Activated CD8-positive, alpha-beta memory T cell treated with anti-CD3 and anti-CD28 coated beads, Interleukin-2, amount 50 U/mL, for 24 hours (primary cell): Measurements from ENCODE around the gene NFILZ.

ENCODE experiments used
- DNase-seq: peaks from one replicate; pipeline ENCODE4 v3.0.0-alpha.2; 2020; ENCODE audit errors: extremely low read depth

The NFILZ gene, protein sequence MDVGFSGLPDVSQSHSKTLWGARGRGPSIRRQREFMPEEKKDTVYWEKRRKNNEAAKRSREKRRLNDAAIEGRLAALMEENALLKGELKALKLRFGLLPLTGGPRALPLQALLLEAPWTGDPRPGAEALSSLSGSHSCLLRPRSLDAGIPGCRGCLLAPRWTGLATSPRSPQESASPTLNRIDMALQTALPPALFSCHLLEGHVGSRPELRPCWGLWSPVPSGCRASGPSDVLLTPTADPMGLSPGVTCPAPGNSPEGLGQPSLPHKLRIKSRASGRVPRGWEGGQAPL

GRCh38 chr19:8629996-8630683 lies at the start of gene NFILZ:
TSS of gene NFILZ (plus strand) at chr19:8630633. CDS start at chr19:8676766, 46,133 bp downstream.
- no peak for DNase-seq

GRCh38 chr19:8580710-8581281 lies 49.6 kb upstream of the NFILZ start:
- DNase-seq = peak; percentile 49

- no peak for DNase-seq
Measured at GRCh38 chr19:8584965-8585893, 45.2 kb upstream of the NFILZ start.

GRCh38 chr19:8585894-8586750 lies 44.3 kb upstream of the NFILZ start:
- no peak for DNase-seq

GRCh38 chr19:8589177-8589714 lies 41.2 kb upstream of the NFILZ start:
- no peak for DNase-seq

DNA sequence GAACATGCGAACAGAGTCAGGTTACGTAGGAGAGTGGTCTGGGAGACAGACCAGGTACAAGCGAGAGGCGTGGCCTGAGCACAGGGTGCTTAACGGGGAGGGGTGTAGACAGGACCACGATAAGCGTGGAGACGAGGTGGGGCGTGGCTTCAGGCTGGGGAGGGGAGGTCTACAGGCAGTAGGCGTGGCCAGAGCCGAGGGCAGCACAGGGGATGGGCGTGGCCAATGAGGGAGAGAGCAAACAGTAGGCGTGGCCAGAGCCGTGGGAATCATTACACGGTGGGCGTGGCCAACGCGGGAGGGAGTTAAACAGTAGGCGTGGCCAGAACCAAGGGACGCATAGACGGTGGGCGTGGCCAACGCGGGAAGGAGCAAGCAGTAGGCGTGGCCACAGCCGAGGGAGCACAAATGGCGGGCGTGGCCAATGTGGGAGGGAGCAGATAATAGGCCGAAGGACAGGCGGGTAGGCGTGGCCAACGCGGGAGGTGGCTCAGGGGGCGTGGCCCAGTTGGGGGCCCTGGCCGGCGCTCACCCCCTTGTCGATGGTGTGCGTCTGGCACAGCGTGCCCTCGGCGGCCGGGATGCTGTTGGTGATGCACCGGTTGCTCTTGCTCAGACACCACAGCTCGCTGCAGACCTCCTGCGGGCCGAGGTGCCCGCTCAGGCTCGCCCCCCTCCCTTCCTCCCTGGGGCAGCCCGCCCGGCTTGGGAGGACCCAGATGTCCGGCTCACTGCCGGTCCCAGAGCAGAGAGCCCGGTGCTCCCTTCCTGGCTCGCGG lies 38.0 kb upstream of the NFILZ start:
- DNase-seq = peak; percentile 91

DNA sequence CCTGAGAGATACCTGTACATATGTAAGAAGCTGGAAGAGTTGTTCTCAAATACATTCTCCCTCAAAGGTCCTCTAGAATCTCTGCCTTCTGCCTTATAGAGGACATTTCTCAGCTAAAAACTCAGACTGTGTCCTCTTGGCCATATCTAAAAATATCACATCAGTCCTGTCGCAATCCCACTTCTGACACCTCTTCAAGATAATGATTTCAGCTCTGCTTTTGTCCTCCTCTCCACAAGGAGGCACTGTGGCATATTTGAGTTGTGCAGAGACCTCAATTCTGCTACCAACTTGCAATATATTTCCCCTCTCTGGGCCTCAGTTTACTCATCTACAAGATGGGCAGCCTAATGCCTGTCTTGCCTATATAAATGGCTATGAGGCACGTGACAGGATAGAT lies 36.5 kb upstream of the NFILZ start:
- no peak for DNase-seq

DNA sequence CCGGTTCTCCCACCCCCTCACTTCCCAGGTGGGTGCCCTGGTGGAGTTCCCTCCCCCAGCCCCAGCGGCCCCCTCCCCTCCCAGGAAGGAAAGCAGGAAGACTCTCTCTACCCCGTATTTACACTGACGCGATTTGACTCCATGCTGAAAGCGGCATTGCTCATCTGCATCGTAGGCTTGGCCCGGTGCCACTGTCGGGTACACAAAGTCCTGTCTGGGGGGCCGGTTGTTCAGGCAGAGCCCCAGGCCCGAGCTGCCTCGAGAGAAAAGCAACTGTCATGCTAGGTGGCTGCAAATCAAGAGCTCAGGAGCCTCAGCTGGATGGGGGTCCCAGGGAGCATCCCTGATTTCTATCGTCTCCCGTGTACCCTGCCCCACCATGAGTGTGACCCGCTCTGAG lies 34.8 kb upstream of the NFILZ start:
- DNase-seq = no peak

GRCh38 chr19:8596168-8596567 lies 34.3 kb upstream of the NFILZ start:
- DNase-seq = no peak

GRCh38 chr19:8600064-8600463 lies 30.4 kb upstream of the NFILZ start:
- DNase-seq = no peak

- no peak for DNase-seq
Measured at GRCh38 chr19:8600816-8601215, 29.6 kb upstream of the NFILZ start.

DNA sequence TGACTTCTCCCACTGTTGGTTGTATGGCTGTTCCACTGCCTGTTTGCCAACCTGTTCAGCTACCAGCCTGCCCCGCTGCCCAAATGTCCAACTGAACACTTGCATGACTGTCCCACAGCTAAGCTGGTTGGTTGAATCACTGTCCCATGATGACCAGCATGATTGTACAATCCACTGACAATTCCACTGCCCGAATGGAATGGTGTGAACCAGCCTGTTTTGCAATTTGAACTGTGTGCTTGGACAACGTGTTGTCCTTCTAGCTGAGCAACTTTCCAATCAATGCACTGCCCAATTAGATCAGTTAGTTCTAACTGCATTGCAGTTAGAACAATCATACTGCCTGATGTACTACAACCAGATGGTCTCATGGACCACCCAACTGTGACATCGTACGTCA lies 28.6 kb upstream of the NFILZ start:
- DNase-seq = no peak

DNA sequence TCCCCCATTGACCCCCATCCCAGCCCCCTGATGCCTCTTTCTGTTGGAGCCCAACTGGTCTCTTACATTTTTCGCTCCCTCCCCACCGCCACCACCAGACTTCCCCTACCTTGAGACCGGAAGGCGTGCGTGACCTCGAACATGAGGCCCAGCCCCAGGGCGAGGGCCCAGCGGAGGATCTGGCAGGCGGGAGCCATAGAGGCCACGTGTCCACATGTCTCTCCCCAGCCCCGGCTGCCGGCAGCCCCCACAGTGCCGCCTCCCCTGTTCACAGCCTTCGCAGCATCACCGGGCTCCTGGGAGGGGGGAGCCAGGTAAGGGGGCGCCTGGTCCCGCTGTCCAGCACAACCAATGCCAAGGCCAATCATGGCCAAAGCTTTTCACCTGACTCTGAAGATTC lies 24.9 kb upstream of the NFILZ start:
- DNase-seq = no peak

- no peak for DNase-seq
Measured at GRCh38 chr19:8607386-8607785, 23.0 kb upstream of the NFILZ start.

- DNase-seq = no peak
Measured at GRCh38 chr19:8608941-8609278, 21.5 kb upstream of the NFILZ start.

GRCh38 chr19:8609279-8610040 lies 21.0 kb upstream of the NFILZ start:
- no peak for DNase-seq

- DNase-seq = no peak
Measured at GRCh38 chr19:8610041-8610935, 20.1 kb upstream of the NFILZ start, which contains the start of gene ADAMTS10. TSS of gene ADAMTS10 (minus strand) at chr19:8610715. CDS start at chr19:8605710, 5,005 bp downstream.

DNA sequence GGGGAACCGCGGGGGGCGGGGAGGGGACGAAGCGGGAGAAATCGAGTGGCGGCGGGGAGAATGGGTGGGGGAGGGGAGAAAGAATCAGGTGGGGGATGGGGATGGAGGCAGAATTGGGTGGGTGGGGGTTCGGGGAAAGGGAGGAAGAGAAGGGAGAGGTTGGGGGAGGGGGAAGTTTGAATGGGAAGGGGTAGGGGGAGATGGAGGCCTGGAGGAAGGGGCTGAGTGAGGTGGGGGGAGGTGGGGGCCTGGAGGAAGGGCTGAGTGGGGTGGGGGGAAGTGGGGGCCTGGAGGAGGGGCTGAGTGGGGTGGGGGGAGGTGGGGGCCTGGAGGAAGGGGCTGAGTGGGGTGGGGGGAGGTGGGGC lies 19.5 kb upstream of the NFILZ start:
- no peak for DNase-seq
